ENCODE results near the gene HSDL2. TPM values are rescaled to one million over a fixed set of nuclear protein-coding genes. Genes with fewer than 3 reads are reported as not detected.

The HSDL2 gene
- total and polyA plus RNA-seq, 2 donors (not counting 1 experiment from before 2014, with no cell fraction given): 47.9 to 49.9 TPM

GRCh38 chr9:112382501-112383364, 2.8 kb downstream of the HSDL2 start:
- no peaks in the 10 kb centered on the region for H3K27me3 ChIP-seq (ENCODE audit: control insufficient read depth, insufficient read depth, low read length)
- no peaks in the 10 kb centered on the region for H4K20me1 ChIP-seq (ENCODE audit: control insufficient read depth, extremely low read depth, insufficient read depth, low read length)
- H3K4me3 ChIP-seq (replicated peaks in 1 of 4; ENCODE audit: control extremely low read depth in 1 of 4, insufficient read depth in 1 of 4, low read depth in 3 of 4, low read length in 4 of 4): no peak overlapping the region
- H3K79me2 ChIP-seq (ENCODE audit: control insufficient read depth, insufficient read depth, low read length): peaks cover 31% of the 10 kb centered on the region
- TF ChIP-seq, protein P1, sequence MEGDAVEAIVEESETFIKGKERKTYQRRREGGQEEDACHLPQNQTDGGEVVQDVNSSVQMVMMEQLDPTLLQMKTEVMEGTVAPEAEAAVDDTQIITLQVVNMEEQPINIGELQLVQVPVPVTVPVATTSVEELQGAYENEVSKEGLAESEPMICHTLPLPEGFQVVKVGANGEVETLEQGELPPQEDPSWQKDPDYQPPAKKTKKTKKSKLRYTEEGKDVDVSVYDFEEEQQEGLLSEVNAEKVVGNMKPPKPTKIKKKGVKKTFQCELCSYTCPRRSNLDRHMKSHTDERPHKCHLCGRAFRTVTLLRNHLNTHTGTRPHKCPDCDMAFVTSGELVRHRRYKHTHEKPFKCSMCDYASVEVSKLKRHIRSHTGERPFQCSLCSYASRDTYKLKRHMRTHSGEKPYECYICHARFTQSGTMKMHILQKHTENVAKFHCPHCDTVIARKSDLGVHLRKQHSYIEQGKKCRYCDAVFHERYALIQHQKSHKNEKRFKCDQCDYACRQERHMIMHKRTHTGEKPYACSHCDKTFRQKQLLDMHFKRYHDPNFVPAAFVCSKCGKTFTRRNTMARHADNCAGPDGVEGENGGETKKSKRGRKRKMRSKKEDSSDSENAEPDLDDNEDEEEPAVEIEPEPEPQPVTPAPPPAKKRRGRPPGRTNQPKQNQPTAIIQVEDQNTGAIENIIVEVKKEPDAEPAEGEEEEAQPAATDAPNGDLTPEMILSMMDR (conservative IDR thresholded peaks at IDR 0.05 in 1 of 2, IDR thresholded peaks at IDR 0.05 in 1 of 2; ENCODE audit: low read depth in 1 of 2, low read length in 2 of 2): no peak
- no peak for TF ChIP-seq EZH2 (IDR thresholded peaks at IDR 0.05; ENCODE audit: low read length, missing control alignments)
- H3K4me2 ChIP-seq (ENCODE audit: extremely low read depth, insufficient read depth, low read length): no peak overlapping the region
- H3K9me3 ChIP-seq (ENCODE audit: control insufficient read depth, insufficient read depth, low read depth, low read length): no peaks in the 10 kb centered on the region
- no peaks in the 10 kb centered on the region for H3K36me3 ChIP-seq (ENCODE audit: control insufficient read depth, insufficient read depth, low read length)
- H3K27ac ChIP-seq (ENCODE audit: insufficient read depth, low read length): no peak overlapping the region
- no peaks in the 10 kb centered on the region for H3K4me1 ChIP-seq (ENCODE audit: control insufficient read depth, extremely low read depth, insufficient read depth, low read length)
- DNase-seq (ENCODE audit: low read depth in 2 of 2): no peak
- H3K9ac ChIP-seq (ENCODE audit: insufficient read depth, low read length): no peak overlapping the region
- no peak overlapping the region for H2AFZ ChIP-seq (ENCODE audit: low read length)

GRCh38 chr9:112384219-112384618, 4.3 kb downstream of the HSDL2 start:
- Histone ChIP-seq H3K36me3 (ENCODE audit: control insufficient read depth, insufficient read depth, low read length) (no peaks in the 10 kb centered on the region), H3K27ac (ENCODE audit: insufficient read depth, low read length) (no peak overlapping the region), H3K4me2 (ENCODE audit: extremely low read depth, insufficient read depth, low read length) (no peak overlapping the region), H3K9ac (ENCODE audit: insufficient read depth, low read length) (no peak overlapping the region), H4K20me1 (ENCODE audit: control insufficient read depth, extremely low read depth, insufficient read depth, low read length) (no peaks in the 10 kb centered on the region), H3K4me3 (replicated peaks in 1 of 4; ENCODE audit: control extremely low read depth in 1 of 4, insufficient read depth in 1 of 4, low read depth in 3 of 4, low read length in 4 of 4) (no peak overlapping the region), H3K27me3 (ENCODE audit: control insufficient read depth, insufficient read depth, low read length) (no peaks in the 10 kb centered on the region), H3K9me3 (ENCODE audit: control insufficient read depth, insufficient read depth, low read depth, low read length) (no peaks in the 10 kb centered on the region), H3K4me1 (ENCODE audit: control insufficient read depth, extremely low read depth, insufficient read depth, low read length) (no peaks in the 10 kb centered on the region), H2AFZ (ENCODE audit: low read length) (no peak overlapping the region), H3K79me2 (ENCODE audit: control insufficient read depth, insufficient read depth, low read length) (peaks cover 31% of the 10 kb centered on the region)
- TF ChIP-seq, protein P1 (conservative IDR thresholded peaks at IDR 0.05 in 1 of 2, IDR thresholded peaks at IDR 0.05 in 1 of 2; ENCODE audit: low read depth in 1 of 2, low read length in 2 of 2): no peak
- TF ChIP-seq EZH2 (IDR thresholded peaks at IDR 0.05; ENCODE audit: low read length, missing control alignments): no peak
- DNase-seq (ENCODE audit: low read depth in 2 of 2): no peak

- Histone ChIP-seq H3K79me2 (ENCODE audit: control insufficient read depth, insufficient read depth, low read length) (peaks cover 31% of the 10 kb centered on the region), H3K9ac (ENCODE audit: insufficient read depth, low read length) (no peak overlapping the region), H3K4me2 (ENCODE audit: extremely low read depth, insufficient read depth, low read length) (no peak overlapping the region), H4K20me1 (ENCODE audit: control insufficient read depth, extremely low read depth, insufficient read depth, low read length) (no peaks in the 10 kb centered on the region), H3K4me1 (ENCODE audit: control insufficient read depth, extremely low read depth, insufficient read depth, low read length) (no peaks in the 10 kb centered on the region), H3K4me3 (replicated peaks in 1 of 4; ENCODE audit: control extremely low read depth in 1 of 4, insufficient read depth in 1 of 4, low read depth in 3 of 4, low read length in 4 of 4) (no peak overlapping the region), H2AFZ (ENCODE audit: low read length) (no peak overlapping the region), H3K27me3 (ENCODE audit: control insufficient read depth, insufficient read depth, low read length) (no peaks in the 10 kb centered on the region), H3K27ac (ENCODE audit: insufficient read depth, low read length) (no peak overlapping the region), H3K36me3 (ENCODE audit: control insufficient read depth, insufficient read depth, low read length) (no peaks in the 10 kb centered on the region), H3K9me3 (ENCODE audit: control insufficient read depth, insufficient read depth, low read depth, low read length) (no peaks in the 10 kb centered on the region)
- no peak for DNase-seq (ENCODE audit: low read depth in 2 of 2)
- TF ChIP-seq EZH2 (IDR thresholded peaks at IDR 0.05; ENCODE audit: low read length, missing control alignments): no peak
- TF ChIP-seq, protein P1 (conservative IDR thresholded peaks at IDR 0.05 in 1 of 2, IDR thresholded peaks at IDR 0.05 in 1 of 2; ENCODE audit: low read depth in 1 of 2, low read length in 2 of 2): no peak
Observed at GRCh38 chr9:112384690-112385089, 4.8 kb downstream of the HSDL2 start.

All from fibroblast of lung (primary cell).